ENCODE data around the gene MYO18A. TPM values are rescaled to one million over a fixed set of nuclear protein-coding genes. Genes with fewer than 3 reads are reported as not detected.

Gene MYO18A
- total RNA-seq, 2 donors from 2014 or later = 49.5 to 51.2 TPM

DNA sequence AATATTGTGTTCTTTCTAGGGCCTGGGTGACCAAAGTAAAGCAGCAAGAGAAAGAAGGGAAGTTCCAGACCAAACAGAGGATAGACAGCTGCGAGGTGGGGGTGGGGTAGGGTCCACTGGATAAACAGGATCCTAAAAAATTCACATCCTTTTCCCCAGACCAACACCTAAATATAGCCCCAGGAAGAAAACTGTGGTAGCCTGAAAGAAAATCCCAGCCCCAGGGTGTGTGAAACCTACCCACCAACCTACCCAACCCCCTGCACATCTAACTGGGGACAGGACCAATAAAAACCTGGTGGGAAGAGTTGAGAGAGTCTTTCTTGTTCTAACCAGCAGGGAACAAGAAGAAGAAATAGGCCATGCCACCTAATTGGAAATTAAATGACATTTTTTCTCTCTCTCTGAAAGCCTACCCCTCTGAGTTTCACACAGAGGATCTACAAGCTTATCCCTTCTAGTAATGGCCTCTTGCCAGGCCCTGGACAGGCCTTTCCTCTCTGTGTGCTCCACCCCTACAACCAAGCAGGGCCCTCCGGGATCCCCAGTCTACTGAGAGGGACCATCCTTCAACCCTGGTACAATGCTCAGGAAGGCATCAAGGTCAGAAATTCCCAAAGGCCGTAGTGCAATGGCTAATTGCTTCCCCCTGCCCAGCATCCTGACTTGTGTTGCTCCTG lies 12.0 kb downstream of the MYO18A start:
- H3K9me3 Mint-ChIP-seq = no peaks in the 10 kb centered on the region

DNA sequence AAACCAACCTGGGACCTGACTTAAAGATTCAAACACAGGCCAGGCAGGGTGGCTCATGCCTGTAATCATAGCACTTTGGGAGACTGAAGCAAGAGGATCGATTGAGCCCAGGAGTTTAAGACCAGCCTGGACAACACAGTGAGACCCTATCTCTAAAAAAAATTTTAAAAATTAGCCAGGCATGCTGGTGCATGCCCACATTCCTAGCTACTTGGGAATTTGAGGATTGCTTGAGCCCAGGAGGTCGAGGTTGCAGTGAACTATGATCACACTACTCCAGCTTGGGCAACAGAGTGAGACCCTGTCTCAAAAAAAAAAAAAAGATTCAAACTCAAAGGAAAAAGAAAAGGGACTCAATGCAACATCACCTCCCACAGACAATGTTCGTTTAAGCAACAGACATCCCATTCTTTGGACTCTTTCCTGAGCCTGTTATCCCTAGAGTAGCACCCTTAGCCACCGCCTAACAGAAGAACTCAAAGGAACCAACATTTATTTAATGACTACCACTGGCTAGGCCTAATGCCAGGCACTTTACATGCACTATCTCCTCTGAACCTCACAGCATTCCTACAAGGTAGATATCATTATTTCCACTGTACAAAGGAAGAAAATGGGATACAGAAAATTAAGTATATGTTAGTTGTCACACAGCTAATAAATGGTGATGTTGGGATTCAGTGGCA lies 12.7 kb downstream of the MYO18A start:
- Mint-ChIP-seq H3K4me3 (no peak overlapping the region), H3K36me3 (ENCODE audit: insufficient read depth in 2 of 2) (no peaks in the 10 kb centered on the region), H3K27ac (no peak overlapping the region), H3K27me3 (ENCODE audit: low read depth) (no peaks in the 10 kb centered on the region), H3K9me3 (no peaks in the 10 kb centered on the region), H3K4me1 (ENCODE audit: low read depth) (no peaks in the 10 kb centered on the region)
- DNase-seq (no peak), ATAC-seq (replicated peaks in 1 of 2) (no peak)

More for the DNA sequence above, 12.0 kb downstream of the MYO18A start:
- H3K27ac Mint-ChIP-seq = no peak overlapping the region
- H3K27me3 Mint-ChIP-seq (ENCODE audit: low read depth) = no peaks in the 10 kb centered on the region
- H3K4me3 Mint-ChIP-seq = no peak overlapping the region
- H3K4me1 Mint-ChIP-seq (ENCODE audit: low read depth) = no peaks in the 10 kb centered on the region
- ATAC-seq (replicated peaks in 1 of 2) (no peak), DNase-seq (no peak)
- H3K36me3 Mint-ChIP-seq (ENCODE audit: insufficient read depth in 2 of 2) = no peaks in the 10 kb centered on the region

DNA sequence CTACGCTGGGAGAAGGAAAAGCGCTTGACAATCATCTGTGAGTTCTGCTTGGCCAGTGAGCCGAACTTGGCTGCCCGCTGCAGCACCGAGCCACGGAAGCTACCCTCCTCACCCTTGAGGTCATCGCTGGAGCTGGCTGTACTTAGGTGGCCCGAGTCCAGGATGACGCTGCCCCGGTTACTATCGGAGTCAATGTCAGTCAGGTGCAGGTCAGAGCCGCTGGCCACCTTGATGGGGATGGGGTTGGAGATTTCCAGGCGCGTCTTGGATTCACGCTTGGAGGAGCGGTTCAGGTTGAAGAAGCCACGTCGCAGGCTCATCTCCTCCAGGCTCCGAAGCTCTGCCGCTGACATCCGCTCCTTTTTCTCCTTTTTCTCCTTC lies 13.7 kb downstream of the MYO18A start:
- Mint-ChIP-seq H3K27ac (no peak overlapping the region), H3K9me3 (no peaks in the 10 kb centered on the region), H3K36me3 (ENCODE audit: insufficient read depth in 2 of 2) (peaks cover 0 to 2% of the 10 kb centered on the region in 2 donors), H3K4me3 (no peak overlapping the region), H3K4me1 (ENCODE audit: low read depth) (no peaks in the 10 kb centered on the region), H3K27me3 (ENCODE audit: low read depth) (no peaks in the 10 kb centered on the region)
- ATAC-seq (replicated peaks in 1 of 2) (no peak), DNase-seq (no peak)

DNA sequence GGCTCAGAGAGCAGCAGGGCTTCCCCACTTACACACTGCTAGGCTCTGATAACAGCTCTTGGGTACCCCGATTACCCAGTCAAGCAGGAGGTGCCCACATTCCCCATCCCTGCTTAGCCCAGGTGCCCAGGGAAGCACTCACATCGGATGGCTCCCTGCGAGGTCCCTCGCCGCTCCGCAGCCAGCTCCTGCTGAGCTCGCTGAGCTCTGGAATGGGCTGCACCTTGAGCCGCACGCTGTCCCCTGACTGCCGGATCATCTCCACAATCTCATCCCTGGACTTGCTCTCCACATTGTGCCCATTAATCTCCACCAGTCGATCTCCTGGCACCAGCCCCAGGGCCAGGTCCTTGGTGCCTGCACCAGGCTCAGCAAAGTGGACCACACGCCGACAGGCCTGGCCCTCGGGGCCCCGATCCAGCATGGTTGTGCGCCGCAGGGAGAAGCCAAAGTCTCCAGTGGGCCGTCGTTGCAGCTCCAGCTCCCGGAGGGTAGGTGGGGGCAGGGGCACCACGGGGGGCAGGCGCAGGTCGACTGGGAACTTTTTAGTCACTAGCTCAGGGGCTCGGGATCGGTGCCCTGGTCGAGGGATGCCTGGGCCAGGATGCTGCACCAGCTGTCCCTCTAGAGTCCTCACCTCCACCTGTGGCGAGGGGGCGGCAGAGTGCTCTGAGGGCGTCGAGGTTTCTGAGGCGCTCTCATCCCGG lies 14.2 kb downstream of the MYO18A start:
- no peak for ATAC-seq (replicated peaks in 1 of 2)

DNA sequence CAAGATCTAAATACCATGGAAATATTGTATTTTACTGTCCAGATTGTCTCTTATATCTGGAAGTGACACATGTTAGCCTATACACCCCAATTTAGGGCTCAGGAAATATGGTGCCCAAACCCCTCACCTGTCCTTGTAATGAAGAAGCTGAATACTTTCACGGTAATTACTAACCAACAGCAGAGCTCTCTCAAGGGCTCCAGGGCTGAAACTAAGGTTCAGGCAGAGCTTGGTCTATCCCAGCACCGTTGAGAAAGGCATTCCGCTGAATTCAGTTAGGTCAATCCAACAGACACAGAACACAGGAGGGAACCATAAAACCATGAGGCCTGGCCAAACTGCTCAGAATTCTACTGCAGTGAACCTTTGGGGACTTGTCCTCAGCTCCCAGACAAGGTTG lies 14.9 kb downstream of the MYO18A start:
- DNase-seq = no peak
- H3K4me1 Mint-ChIP-seq (ENCODE audit: low read depth) = no peaks in the 10 kb centered on the region
- no peaks in the 10 kb centered on the region for H3K9me3 Mint-ChIP-seq
- peaks cover 0 to 2% of the 10 kb centered on the region in 2 donors for H3K36me3 Mint-ChIP-seq (ENCODE audit: insufficient read depth in 2 of 2)
- no peak overlapping the region for H3K27ac Mint-ChIP-seq
- H3K27me3 Mint-ChIP-seq (ENCODE audit: low read depth) = no peaks in the 10 kb centered on the region
- no peak for ATAC-seq (replicated peaks in 1 of 2)
- no peak overlapping the region for H3K4me3 Mint-ChIP-seq

More for the DNA sequence above, 14.2 kb downstream of the MYO18A start:
- Mint-ChIP-seq H3K27me3 (ENCODE audit: low read depth) (no peaks in the 10 kb centered on the region), H3K4me3 (no peak overlapping the region), H3K27ac (no peak overlapping the region), H3K9me3 (no peaks in the 10 kb centered on the region), H3K36me3 (ENCODE audit: insufficient read depth in 2 of 2) (peaks cover 0 to 2% of the 10 kb centered on the region in 2 donors), H3K4me1 (ENCODE audit: low read depth) (no peaks in the 10 kb centered on the region)
- DNase-seq = no peak

DNA sequence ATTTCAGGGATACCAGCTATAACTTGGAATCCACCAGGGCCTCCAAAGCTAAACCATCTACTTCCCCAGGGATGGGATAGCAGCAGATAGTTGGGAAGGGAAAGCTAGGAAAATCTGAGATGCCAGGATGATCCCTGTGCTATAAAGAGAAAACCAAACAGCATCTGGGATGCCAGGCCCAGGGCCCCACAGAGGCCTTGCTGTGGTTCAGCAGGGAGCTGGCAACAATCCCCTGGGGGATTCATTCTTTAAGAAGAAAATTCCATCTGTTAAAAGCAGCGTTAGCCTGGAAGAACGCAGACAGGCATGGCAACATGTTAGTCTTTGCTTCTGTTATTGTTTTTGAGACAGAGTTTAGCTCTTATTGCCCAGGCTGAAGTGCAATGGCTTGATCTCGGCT lies 16.6 kb downstream of the MYO18A start:
- Mint-ChIP-seq H3K27ac (no peak overlapping the region), H3K27me3 (ENCODE audit: low read depth) (no peaks in the 10 kb centered on the region), H3K9me3 (no peaks in the 10 kb centered on the region), H3K4me3 (no peak overlapping the region), H3K36me3 (ENCODE audit: insufficient read depth in 2 of 2) (peaks cover 0 to 2% of the 10 kb centered on the region in 2 donors), H3K4me1 (ENCODE audit: low read depth) (peaks cover 6% of the 10 kb centered on the region)
- DNase-seq (no peak), ATAC-seq (replicated peaks in 1 of 2) (no peak)

DNA sequence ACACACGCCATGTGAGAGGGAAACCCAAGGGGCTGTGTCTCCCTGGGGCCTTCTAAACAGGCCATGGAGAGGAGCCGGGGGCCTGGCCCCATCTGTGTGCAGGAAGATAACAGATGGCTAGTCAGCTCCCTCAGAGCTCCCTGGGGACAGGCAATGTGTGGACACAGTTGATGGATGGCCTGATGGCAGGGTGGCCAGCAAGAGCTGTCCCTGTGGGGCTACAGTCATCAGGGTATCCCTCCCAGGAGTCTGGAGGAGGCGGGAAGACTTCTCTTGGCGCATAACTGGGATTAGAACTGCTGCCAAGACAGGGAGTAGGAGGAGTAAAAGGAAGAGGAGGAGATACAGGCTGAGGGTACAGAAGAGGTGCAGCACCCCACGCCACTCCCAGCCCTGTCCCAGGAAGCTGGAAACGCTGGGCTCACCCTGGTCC lies 17.3 kb downstream of the MYO18A start:
- Mint-ChIP-seq H3K27ac (no peak overlapping the region), H3K9me3 (no peaks in the 10 kb centered on the region), H3K36me3 (ENCODE audit: insufficient read depth in 2 of 2) (peaks cover 0 to 2% of the 10 kb centered on the region in 2 donors), H3K27me3 (ENCODE audit: low read depth) (no peaks in the 10 kb centered on the region), H3K4me3 (no peak overlapping the region), H3K4me1 (ENCODE audit: low read depth) (peaks cover 6% of the 10 kb centered on the region)
- DNase-seq (no peak), ATAC-seq (replicated peaks in 1 of 2) (no peak)

DNA sequence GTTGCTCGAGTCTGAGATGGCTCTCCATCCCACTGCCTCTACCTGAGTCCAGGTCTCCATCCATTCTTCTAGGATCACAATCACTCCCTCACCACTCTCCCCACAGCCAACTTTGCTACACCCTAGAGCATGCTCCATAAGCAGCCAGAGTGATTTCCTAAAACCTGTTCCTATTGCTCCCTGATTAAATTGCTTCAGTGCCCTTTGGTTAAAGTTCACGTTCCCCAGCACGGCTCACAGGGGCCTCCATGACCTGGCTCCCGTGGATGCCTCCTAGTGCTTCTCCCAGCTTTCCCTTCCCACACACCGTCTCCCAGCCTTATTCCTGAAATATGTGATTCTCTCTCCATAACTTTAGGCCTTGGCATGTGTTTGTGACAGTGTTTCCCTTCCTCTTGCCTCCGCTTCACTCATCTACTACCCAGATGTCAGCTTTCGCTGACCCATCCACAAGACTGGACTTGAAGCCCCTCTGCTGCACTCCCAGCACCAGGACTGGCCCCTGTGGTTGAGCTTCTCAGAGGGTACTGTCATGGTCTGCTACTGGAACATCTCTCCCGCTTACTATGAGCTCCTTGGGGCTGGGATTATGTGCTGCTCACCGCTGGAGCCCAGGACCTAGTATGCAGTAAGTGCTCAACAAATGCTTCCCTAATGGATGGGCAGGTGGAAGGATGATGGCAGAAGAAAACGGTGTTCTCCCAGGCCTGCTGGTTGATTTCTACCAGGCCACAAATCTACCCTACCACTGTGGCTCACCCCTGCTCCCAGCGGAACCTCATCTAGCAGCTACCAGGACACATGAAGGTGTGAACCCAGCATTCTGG lies 17.9 kb downstream of the MYO18A start:
- Mint-ChIP-seq H3K4me3 (no peak overlapping the region), H3K9me3 (no peaks in the 10 kb centered on the region), H3K4me1 (ENCODE audit: low read depth) (peaks cover 6% of the 10 kb centered on the region), H3K36me3 (ENCODE audit: insufficient read depth in 2 of 2) (peaks cover 0 to 2% of the 10 kb centered on the region in 2 donors), H3K27me3 (ENCODE audit: low read depth) (no peaks in the 10 kb centered on the region), H3K27ac (no peak overlapping the region)
- no peak for DNase-seq
- ATAC-seq (replicated peaks in 1 of 2) = no peak

DNA sequence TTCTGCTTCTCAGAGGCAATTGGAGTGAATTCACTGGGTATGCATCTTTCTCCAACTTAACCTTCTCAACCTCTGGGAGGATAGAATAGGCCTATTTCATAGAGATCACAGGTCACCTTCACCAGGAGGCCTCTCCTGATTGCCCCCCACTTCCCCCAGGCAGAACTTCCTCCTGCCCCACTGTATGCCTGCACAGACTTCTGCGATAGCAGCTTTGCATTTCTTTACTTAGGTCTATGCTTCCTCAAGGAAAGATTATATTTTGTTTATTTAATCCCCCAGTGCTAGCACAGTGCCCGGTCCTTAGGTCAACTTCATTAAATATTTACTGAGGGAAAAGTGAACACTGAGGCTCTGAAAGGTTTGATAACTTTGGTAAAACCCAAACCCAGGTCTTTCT lies 19.9 kb downstream of the MYO18A start:
- DNase-seq = no peak
- H3K27ac Mint-ChIP-seq = no peak overlapping the region
- no peak for ATAC-seq (replicated peaks in 1 of 2)
- H3K9me3 Mint-ChIP-seq = no peaks in the 10 kb centered on the region
- H3K4me1 Mint-ChIP-seq (ENCODE audit: low read depth) = peaks cover 26% of the 10 kb centered on the region
- peaks cover 0 to 2% of the 10 kb centered on the region in 2 donors for H3K36me3 Mint-ChIP-seq (ENCODE audit: insufficient read depth in 2 of 2)
- H3K27me3 Mint-ChIP-seq (ENCODE audit: low read depth) = no peaks in the 10 kb centered on the region
- H3K4me3 Mint-ChIP-seq = no peak overlapping the region

DNA sequence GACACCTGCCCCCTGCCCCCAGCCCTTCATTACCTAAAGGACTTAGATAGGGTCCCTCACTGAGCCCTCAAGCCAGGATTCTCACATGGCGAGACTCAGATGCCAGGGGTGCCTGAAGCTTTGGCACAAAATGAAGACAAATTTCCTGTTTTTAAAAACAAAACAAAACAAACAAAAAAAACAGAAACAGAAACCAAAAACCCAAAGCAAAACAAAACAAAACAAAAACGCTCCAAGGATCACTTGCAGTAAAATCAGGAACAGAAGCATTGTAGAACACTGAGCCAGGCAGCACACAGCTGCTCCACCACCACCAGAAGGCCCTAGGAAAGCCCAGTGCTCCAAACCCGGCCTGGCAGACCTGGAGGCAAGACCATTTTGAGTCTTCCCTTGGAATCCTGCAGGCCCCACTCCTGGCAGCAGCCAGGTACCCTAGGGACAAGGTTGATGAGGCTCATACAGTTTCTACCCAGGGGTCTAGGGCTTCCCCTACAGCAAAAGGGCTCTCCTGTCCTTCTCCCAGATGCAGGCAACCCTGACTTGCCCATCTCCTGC lies 20.8 kb downstream of the MYO18A start:
- Mint-ChIP-seq H3K27ac (peak overlapping the region; percentile 36), H3K36me3 (ENCODE audit: insufficient read depth in 2 of 2) (peaks cover 0 to 2% of the 10 kb centered on the region in 2 donors), H3K4me3 (no peak overlapping the region), H3K27me3 (ENCODE audit: low read depth) (no peaks in the 10 kb centered on the region), H3K9me3 (no peaks in the 10 kb centered on the region), H3K4me1 (ENCODE audit: low read depth) (peaks cover 34% of the 10 kb centered on the region)
- ATAC-seq (replicated peaks in 1 of 2) = no peak
- no peak for DNase-seq

DNA sequence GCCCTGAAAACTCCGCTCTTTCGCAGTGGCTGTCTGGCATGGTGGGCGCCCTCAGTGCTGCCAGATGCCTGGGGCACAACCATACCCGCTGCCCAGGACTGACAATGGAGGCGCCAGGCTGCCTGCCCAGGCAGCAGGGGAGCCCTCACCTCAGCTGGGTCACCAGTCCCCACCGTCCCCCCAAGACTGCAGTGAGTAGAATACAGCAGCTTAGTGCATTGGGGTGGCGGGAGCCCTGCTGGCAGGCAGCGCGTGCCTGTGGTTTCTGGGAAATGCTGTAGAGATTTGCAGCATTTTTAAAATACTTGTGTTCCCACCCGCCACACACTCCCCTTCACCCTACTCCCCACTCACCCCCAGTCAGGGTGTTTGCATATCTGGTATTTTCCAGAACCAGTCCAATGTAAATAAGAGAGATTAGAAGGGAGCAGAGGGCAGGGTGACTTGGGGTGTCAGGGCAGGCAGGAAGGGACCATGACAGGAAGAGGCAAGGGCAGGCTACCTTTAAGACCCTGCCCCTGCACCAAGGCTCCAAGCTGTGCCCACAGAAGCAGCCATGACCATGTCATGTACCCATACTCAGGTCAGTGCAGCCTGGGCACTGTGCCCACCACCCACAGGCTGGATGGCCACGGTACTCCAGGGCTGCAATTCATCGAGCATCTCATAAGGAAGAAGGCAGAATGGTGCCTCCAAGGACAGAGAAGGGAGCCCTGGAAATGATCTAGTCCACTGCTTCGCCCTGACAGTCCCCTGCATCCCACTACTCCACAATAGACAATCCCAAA lies 21.5 kb downstream of the MYO18A start:
- no peak overlapping the region for H3K4me3 Mint-ChIP-seq

DNA sequence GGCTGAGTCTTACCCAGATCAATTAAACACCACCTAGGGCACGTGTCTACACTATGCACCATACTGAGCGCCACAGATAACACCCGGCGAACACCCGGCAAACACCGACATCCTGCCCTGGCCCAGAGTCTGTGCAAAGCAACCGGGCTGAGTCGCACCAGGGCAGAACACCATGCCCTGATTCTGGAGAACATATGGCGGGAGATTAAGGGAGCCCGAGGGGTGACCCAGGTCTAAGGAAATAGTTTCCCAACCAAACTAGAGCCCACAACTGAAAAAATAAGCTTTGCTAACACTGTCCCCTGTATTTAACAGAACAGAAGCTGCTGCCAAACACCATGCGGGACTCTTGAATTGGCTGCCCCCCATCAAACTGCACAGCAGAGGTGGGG lies 22.1 kb downstream of the MYO18A start:
- Mint-ChIP-seq H3K27me3 (ENCODE audit: low read depth) (no peaks in the 10 kb centered on the region), H3K36me3 (ENCODE audit: insufficient read depth in 2 of 2) (peaks cover 0 to 2% of the 10 kb centered on the region in 2 donors), H3K4me1 (ENCODE audit: low read depth) (peaks cover 44% of the 10 kb centered on the region), H3K9me3 (no peaks in the 10 kb centered on the region), H3K27ac (no peak overlapping the region), H3K4me3 (no peak overlapping the region)
- DNase-seq (no peak), ATAC-seq (replicated peaks in 1 of 2) (no peak)

More for the DNA sequence above, 21.5 kb downstream of the MYO18A start:
- DNase-seq (no peak), ATAC-seq (replicated peaks in 1 of 2) (no peak)
- H3K9me3 Mint-ChIP-seq = no peaks in the 10 kb centered on the region
- H3K36me3 Mint-ChIP-seq (ENCODE audit: insufficient read depth in 2 of 2) = peaks cover 0 to 2% of the 10 kb centered on the region in 2 donors
- peak overlapping the region; percentile 9 for H3K27ac Mint-ChIP-seq
- H3K4me1 Mint-ChIP-seq (ENCODE audit: low read depth) = peaks cover 41% of the 10 kb centered on the region
- no peaks in the 10 kb centered on the region for H3K27me3 Mint-ChIP-seq (ENCODE audit: low read depth)
